Osteoblast (primary cell): ENCODE measurements around the gene COA7. TPM values are rescaled to one million over a fixed set of nuclear protein-coding genes. Genes with fewer than 3 reads are reported as not detected.
A peak's percentile ranks its signal among the peaks of the same experiment; 100 is the strongest.

ENCODE experiments used
- DNase-seq: peaks from one replicate; pipeline ENCODE4 v3.0.0; 2011; ENCODE audit warnings: low spot score, mixed read lengths; ENCODE audit not compliant: insufficient read length; ENCODE audit errors: missing footprints
- H2AFZ ChIP-seq: 2 replicates; pipeline ENCODE4 v1.6.0; 2011; ENCODE audit warnings: mild to moderate bottlenecking, low read length
- H3K27ac ChIP-seq: 2 replicates; pipeline ENCODE4 v1.5.1; 2011; ENCODE audit warnings: mild to moderate bottlenecking, low read depth, low read length, moderate library complexity
- H3K27me3 ChIP-seq: 2 replicates; pipeline ENCODE4 v1.6.0; 2012; ENCODE audit warnings: mild to moderate bottlenecking, control low read depth, inconsistent platforms, low read length, moderate library complexity; ENCODE audit not compliant: insufficient read depth
- H3K36me3 ChIP-seq: 2 replicates; pipeline ENCODE4 v1.5.1; 2011; ENCODE audit warnings: mild to moderate bottlenecking, low read length, control low read depth, moderate library complexity; ENCODE audit not compliant: insufficient read depth
- H3K4me1 ChIP-seq: 2 replicates; pipeline ENCODE4 v1.5.1; 2011; ENCODE audit warnings: mild to moderate bottlenecking, low read length, control low read depth, moderate library complexity; ENCODE audit not compliant: insufficient read depth
- H3K4me2 ChIP-seq: 2 replicates; pipeline ENCODE4 v1.6.0; 2011; ENCODE audit warnings: mild to moderate bottlenecking, low read length; ENCODE audit not compliant: insufficient read depth
- H3K4me3 ChIP-seq: fragments of 200-600 bp; sonication (generic); 3 replicates; pipeline ENCODE4 v1.5.1; 2012; ENCODE audit warnings: mild to moderate bottlenecking, low read length, inconsistent platforms; ENCODE audit not compliant: insufficient read depth
- H3K79me2 ChIP-seq: 2 replicates; pipeline ENCODE4 v1.6.0; 2012; ENCODE audit warnings: mild to moderate bottlenecking, low read length, control low read depth, inconsistent platforms; ENCODE audit not compliant: insufficient read depth
- H3K9me3 ChIP-seq: 2 replicates; pipeline ENCODE4 v1.5.1; 2011; ENCODE audit warnings: low read depth, low read length, control low read depth
- H4K20me1 ChIP-seq: 2 replicates; pipeline ENCODE4 v1.6.0; 2012; ENCODE audit warnings: mild to moderate bottlenecking, low read length, control low read depth; ENCODE audit not compliant: insufficient read depth
- total RNA-seq: library from RNA; depleted of rRNA; stranded (reverse); fragments of >200 nt; gene quantifications from 2 replicates; pipeline ENCODE4 v1.2.3, GENCODE V29; 2012
- TF ChIP-seq, protein P1 (sequence below): IDR thresholded peaks from 2 replicates; pipeline ENCODE4 v1.5.1; 2011; ENCODE audit warnings: mild to moderate bottlenecking, low read depth, low read length, moderate library complexity; ENCODE audit errors: extremely low read depth

The COA7 gene
- total RNA-seq, 1 donor: 14.8 TPM

DNA sequence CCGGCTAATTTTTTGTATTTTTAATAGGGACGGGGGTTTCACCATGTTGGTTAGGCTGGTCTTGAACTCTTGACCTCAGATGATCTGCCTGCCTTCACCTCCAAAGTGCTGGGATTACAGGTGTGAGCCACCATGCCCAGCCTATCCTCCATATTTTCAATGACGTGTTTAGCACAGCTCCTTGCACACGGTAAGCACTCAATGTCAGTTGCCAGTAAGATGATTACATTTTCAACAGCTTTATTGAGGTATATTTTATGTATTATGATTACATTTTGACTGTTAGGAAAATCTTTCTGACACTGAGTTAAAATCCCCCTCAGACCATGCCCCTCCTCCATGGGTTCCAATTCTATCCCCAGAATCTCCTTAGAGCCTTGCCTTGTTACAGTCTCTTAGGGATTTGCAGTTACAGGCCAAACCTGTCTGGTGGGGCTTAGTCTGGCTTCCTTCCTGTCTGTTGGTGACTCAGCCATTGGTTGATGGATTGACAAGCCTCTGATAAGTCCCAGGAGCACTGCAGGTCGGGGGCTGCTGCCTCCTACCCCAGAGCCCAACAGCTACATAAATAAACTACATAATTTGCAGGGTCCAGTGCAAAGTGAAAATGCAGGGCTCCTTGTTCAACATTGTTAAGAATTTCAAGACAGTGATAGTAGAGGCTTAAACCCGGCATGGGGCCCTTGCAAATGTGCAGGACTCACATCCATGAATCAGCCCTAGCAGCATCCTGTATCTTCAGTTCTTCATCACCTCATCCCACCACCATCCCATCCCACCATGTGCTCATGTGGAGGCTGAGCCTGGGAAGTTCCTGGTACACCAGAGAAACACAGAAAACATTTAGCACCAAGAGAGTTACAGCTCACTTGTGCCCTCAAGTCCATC, 23.4 kb downstream of the COA7 start:
- Histone ChIP-seq H3K4me3 (no peak overlapping the region), H3K27me3 (no peaks in the 10 kb centered on the region), H3K36me3 (no peaks in the 10 kb centered on the region), H3K27ac (no peak overlapping the region), H3K4me2 (no peak overlapping the region), H4K20me1 (no peaks in the 10 kb centered on the region), H2AFZ (no peak overlapping the region), H3K9me3 (no peaks in the 10 kb centered on the region), H3K4me1 (peaks cover 9% of the 10 kb centered on the region), H3K79me2 (no peaks in the 10 kb centered on the region)
- no peak for DNase-seq
- TF ChIP-seq, protein P1, sequence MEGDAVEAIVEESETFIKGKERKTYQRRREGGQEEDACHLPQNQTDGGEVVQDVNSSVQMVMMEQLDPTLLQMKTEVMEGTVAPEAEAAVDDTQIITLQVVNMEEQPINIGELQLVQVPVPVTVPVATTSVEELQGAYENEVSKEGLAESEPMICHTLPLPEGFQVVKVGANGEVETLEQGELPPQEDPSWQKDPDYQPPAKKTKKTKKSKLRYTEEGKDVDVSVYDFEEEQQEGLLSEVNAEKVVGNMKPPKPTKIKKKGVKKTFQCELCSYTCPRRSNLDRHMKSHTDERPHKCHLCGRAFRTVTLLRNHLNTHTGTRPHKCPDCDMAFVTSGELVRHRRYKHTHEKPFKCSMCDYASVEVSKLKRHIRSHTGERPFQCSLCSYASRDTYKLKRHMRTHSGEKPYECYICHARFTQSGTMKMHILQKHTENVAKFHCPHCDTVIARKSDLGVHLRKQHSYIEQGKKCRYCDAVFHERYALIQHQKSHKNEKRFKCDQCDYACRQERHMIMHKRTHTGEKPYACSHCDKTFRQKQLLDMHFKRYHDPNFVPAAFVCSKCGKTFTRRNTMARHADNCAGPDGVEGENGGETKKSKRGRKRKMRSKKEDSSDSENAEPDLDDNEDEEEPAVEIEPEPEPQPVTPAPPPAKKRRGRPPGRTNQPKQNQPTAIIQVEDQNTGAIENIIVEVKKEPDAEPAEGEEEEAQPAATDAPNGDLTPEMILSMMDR: no peak

DNA sequence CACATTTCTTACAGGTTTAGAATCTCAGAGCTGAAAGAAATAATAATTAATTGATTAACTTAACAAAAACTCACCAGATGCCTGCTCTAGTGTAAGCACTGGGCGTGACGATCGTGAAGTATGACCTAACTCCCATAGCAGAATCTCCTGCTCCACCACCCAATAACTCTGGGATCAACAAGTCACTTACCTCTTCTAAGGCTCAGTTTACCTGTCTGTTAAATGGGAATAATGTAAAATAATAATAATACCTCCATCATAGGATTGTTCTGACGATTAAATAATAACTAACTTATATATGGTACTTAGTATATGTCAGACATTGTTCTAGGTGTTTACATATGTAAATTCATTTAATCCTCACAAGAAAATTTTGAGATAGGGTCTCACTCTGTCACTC, 24.6 kb downstream of the COA7 start:
- Histone ChIP-seq H3K79me2 (no peaks in the 10 kb centered on the region), H2AFZ (no peak overlapping the region)
- DNase-seq: no peak

DNA sequence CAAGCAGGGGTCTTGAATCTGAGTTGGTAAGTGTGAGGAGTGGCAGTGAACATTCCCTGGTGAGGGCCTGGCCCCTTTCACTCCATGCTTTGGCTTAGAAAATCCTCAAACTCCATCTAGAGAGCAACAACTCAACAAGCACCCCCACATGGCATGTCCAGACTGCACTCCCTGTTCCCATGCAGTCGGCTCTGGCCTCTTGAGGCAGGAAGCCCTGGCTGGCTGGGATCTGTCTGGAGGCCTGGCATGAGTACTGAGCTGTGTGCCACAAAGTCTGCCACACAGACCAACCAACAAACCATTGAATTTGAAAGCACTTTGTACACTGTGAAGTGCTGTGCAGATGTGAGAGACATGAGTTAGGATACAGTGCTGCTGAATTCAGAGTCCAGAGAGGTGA, 25.2 kb downstream of the COA7 start:
- Histone ChIP-seq H4K20me1 (no peaks in the 10 kb centered on the region), H3K27ac (no peak overlapping the region), H3K36me3 (no peaks in the 10 kb centered on the region), H2AFZ (peak overlapping the region; percentile 79), H3K4me1 (peaks cover 27% of the 10 kb centered on the region), H3K9me3 (no peaks in the 10 kb centered on the region), H3K4me2 (no peak overlapping the region), H3K79me2 (no peaks in the 10 kb centered on the region), H3K4me3 (no peak overlapping the region), H3K27me3 (no peaks in the 10 kb centered on the region)
- DNase-seq: no peak
- TF ChIP-seq, protein P1: no peak

More for the DNA sequence above, 24.6 kb downstream of the COA7 start:
- no peaks in the 10 kb centered on the region for H3K9me3 ChIP-seq
- no peak overlapping the region for H3K4me3 ChIP-seq
- H3K27me3 ChIP-seq: no peaks in the 10 kb centered on the region
- H3K27ac ChIP-seq: no peak overlapping the region
- TF ChIP-seq, protein P1: no peak
- H3K4me2 ChIP-seq: no peak overlapping the region
- H4K20me1 ChIP-seq: no peaks in the 10 kb centered on the region
- peaks cover 21% of the 10 kb centered on the region for H3K4me1 ChIP-seq
- H3K36me3 ChIP-seq: no peaks in the 10 kb centered on the region

DNA sequence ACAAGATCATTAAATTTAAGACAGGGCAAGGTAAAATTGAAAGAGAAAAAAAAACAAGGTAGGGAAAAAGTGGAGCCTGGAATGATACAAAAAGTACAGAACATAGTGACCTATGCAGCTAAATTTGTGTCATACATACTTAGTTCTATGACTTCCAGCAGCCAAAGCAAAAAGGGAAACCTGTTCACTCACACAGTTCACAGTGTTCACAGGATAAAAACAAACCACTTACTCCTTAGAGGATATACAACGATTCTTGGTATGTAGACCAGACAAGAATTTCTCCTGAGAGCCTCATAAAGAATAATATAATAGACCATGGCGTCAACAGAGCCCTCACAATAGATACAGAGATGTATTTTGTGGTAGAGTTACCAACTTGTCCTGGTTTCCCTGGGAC, 27.5 kb downstream of the COA7 start:
- Histone ChIP-seq H3K27me3 (no peaks in the 10 kb centered on the region), H3K4me2 (no peak overlapping the region), H3K36me3 (no peaks in the 10 kb centered on the region), H3K4me1 (peaks cover 27% of the 10 kb centered on the region), H3K4me3 (no peak overlapping the region), H3K9me3 (no peaks in the 10 kb centered on the region), H3K27ac (peak overlapping the region; percentile 72), H3K79me2 (no peaks in the 10 kb centered on the region), H2AFZ (no peak overlapping the region), H4K20me1 (no peaks in the 10 kb centered on the region)
- TF ChIP-seq, protein P1: no peak
- DNase-seq: no peak
